Measurements from ENCODE around the gene SPAG17. TPM values are rescaled to one million over a fixed set of nuclear protein-coding genes. Genes with fewer than 3 reads are reported as not detected.

The SPAG17 gene
- total and polyA plus RNA-seq, 2 of the 4 experiments (the other 2 are of a cell fraction) = 0.10 TPM; not detected in 1

GRCh38 chr1:118204105-118204504 is 19.1 kb upstream of the SPAG17 start:
- DNase-seq = no peak
- no peak overlapping the region for H4K5ac ChIP-seq (ENCODE audit: low read depth, low read length)
- H3K36me3 ChIP-seq (ENCODE audit: control insufficient read depth, insufficient read depth, low read length) = no peaks in the 10 kb centered on the region
- H3K4me1 ChIP-seq (ENCODE audit: control insufficient read depth, insufficient read depth, low read length) = no peaks in the 10 kb centered on the region
- H4K8ac ChIP-seq (ENCODE audit: low read depth in 2 of 2, low read length in 2 of 2) = no peak overlapping the region
- no peak overlapping the region for H2AK5ac ChIP-seq (ENCODE audit: low read depth, low read length)
- no peak overlapping the region for H3K9ac ChIP-seq (ENCODE audit: low read depth, low read length)
- H3K23ac ChIP-seq (ENCODE audit: low read depth, low read length) = no peak overlapping the region
- H3K9me3 ChIP-seq (ENCODE audit: control insufficient read depth, insufficient read depth, low read length) = no peaks in the 10 kb centered on the region
- H4K91ac ChIP-seq (ENCODE audit: insufficient read depth, low read depth, low read length) = no peak overlapping the region
- TF ChIP-seq POLR2A (IDR thresholded peaks at IDR 0.05; ENCODE audit: low read depth, low read length) (no peak), CEBPB (IDR thresholded peaks at IDR 0.05; ENCODE audit: low read depth, low read length) (no peak), RCOR1 (IDR thresholded peaks at IDR 0.05; ENCODE audit: insufficient replicate concordance, low read length) (no peak), RAD21 (IDR thresholded peaks at IDR 0.05; ENCODE audit: low read length) (no peak), SMC3 (IDR thresholded peaks at IDR 0.05; ENCODE audit: low read depth, low read length) (no peak), RFX5 (IDR thresholded peaks at IDR 0.05; ENCODE audit: low read depth, low read length) (no peak), CHD1 (IDR thresholded peaks at IDR 0.05; ENCODE audit: low read depth, low read length) (no peak), MXI1 (IDR thresholded peaks at IDR 0.05; ENCODE audit: borderline replicate concordance, low read depth, low read length) (no peak), MAFK (IDR thresholded peaks at IDR 0.05; ENCODE audit: low read depth, low read length) (no peak), CTCF (conservative IDR thresholded peaks at IDR 0.05; ENCODE audit: low read depth, low read length) (no peak), FOS (IDR thresholded peaks at IDR 0.05; ENCODE audit: low read depth, low read length) (no peak), USF2 (IDR thresholded peaks at IDR 0.05; ENCODE audit: low read depth, low read length) (no peak), BHLHE40 (IDR thresholded peaks at IDR 0.05; ENCODE audit: low read depth, low read length) (no peak), NFE2L2 (IDR thresholded peaks at IDR 0.05; ENCODE audit: low read depth, low read length) (no peak), ELK1 (IDR thresholded peaks at IDR 0.05; ENCODE audit: borderline replicate concordance, low read depth, low read length) (no peak), MAZ (IDR thresholded peaks at IDR 0.05; ENCODE audit: borderline replicate concordance, low read depth, low read length) (no peak)
- no peak overlapping the region for H3K56ac ChIP-seq (ENCODE audit: extremely low read depth, insufficient read depth, low read length)
- POLR2A ChIA-PET (ENCODE audit: unreplicated experiment) = no interaction called here
- no peak overlapping the region for H3K4me2 ChIP-seq (ENCODE audit: low read depth, low read length)
- no peak overlapping the region for H3K4me3 ChIP-seq (ENCODE audit: insufficient read depth, low read depth, low read length)
- no peak overlapping the region for H3K18ac ChIP-seq (ENCODE audit: low read depth, low read length)
- H3K27me3 ChIP-seq (ENCODE audit: control insufficient read depth, insufficient read depth, low read length) = no peaks in the 10 kb centered on the region
- H3K79me1 ChIP-seq (ENCODE audit: low read depth in 1 of 2, low read length in 2 of 2) = no peaks in the 10 kb centered on the region
- WGBS, 2 experiments (ENCODE audit: extremely low coverage in 2 of 2, insufficient read length in 1 of 2) = no CpG with 5 or more reads among the region's 3 CpGs
- no peak for ATAC-seq (ENCODE audit: low read depth)
- no peak overlapping the region for H3K27ac ChIP-seq (ENCODE audit: insufficient read depth, low read length)
- H3K4ac ChIP-seq (ENCODE audit: low read depth, low read length) = no peak overlapping the region
- H3K9me1 ChIP-seq (ENCODE audit: insufficient read depth, low read length) = no peaks in the 10 kb centered on the region
- H2BK120ac ChIP-seq (ENCODE audit: low read depth, low read length) = no peak overlapping the region
- in situ Hi-C loops (cut with MboI; ENCODE audit: low sequenced_read_pairs) = no loop called here
- CTCF ChIA-PET = no interaction called here
- intact Hi-C loops (cut with micrococcal nuclease) = no loop called here
- no peak overlapping the region for H2AK9ac ChIP-seq (replicated peaks; ENCODE audit: low read depth, low read length, poor library complexity)
- no peak overlapping the region for H2AFZ ChIP-seq (replicated peaks; ENCODE audit: low read length, poor library complexity)
- no peaks in the 10 kb centered on the region for H4K20me1 ChIP-seq (ENCODE audit: insufficient read depth, low read length)
- dilution Hi-C loops (cut with HindIII; ENCODE audit: low sequenced_read_pairs, unreplicated experiment) = no loop called here
- no peak overlapping the region for H2BK5ac ChIP-seq (ENCODE audit: low read depth, low read length, poor library complexity, severe bottlenecking)
- no peak overlapping the region for H2BK15ac ChIP-seq (ENCODE audit: low read depth, low read length)
- no TSS peak for BruUV-seq (replicated peaks)
- H2BK20ac ChIP-seq (ENCODE audit: low read depth, low read length) = no peak overlapping the region
- no peak overlapping the region for H3K14ac ChIP-seq (replicated peaks; ENCODE audit: low read depth, low read length)

Data from IMR-90 (cell line).